Naive thymus-derived CD8-positive, alpha-beta T cell (primary cell): ENCODE results near the gene ACTR3C. TPM values are rescaled to one million over a fixed set of nuclear protein-coding genes. Genes with fewer than 3 reads are reported as not detected.

Experiments
- ATAC-seq, 2 donors: fragments of 150-1000 bp; cut with Tn5 transposase in 1 of 2; sonication (Bioruptor Pico), chemical (Tn5 transposase) in 1 of 2; 1 replicate in 1 of 2; 2 replicates in 1 of 2; pipeline ENCODE4 v1.10.0; 2021; ENCODE audit warnings: mild to moderate bottlenecking in 2 of 2, moderate library complexity in 2 of 2
- POLR2A ChIA-PET: fragments of 350-600 bp; sonication (Branson Sonifier 250); formaldehyde crosslinking; loops from one replicate; lab custom pipeline; 2021; ENCODE audit warnings: antibody characterized with exemption; lab: Charles Lee
- DNase-seq, 10 donors: peaks; one replicate each; pipeline versions ENCODE4 v3.0.0 to v3.0.0-alpha.2; 2020 to 2022
- H3K27ac Mint-ChIP-seq, 10 donors: one replicate each; pipeline ENCODE4 v1.8.0; 2020 to 2022; ENCODE audit warnings: mild to moderate bottlenecking in 10 of 10, mixed read lengths in 10 of 10, moderate library complexity in 4 of 10, inconsistent platforms in 1 of 10
- H3K27me3 Mint-ChIP-seq, 5 donors: one replicate each; pipeline ENCODE4 v1.8.0; 2021 to 2022; ENCODE audit warnings: mixed read lengths in 5 of 5
- H3K36me3 Mint-ChIP-seq, 3 donors: one replicate each; pipeline ENCODE4 v1.8.0; 2020 to 2022; ENCODE audit warnings: mixed read lengths in 3 of 3, mild to moderate bottlenecking in 2 of 3, inconsistent platforms in 1 of 3
- H3K4me1 Mint-ChIP-seq, 4 donors: one replicate each; pipeline ENCODE4 v1.8.0; 2021 to 2022; ENCODE audit warnings: mixed read lengths in 4 of 4
- H3K4me3 Mint-ChIP-seq, 10 donors: one replicate each; pipeline ENCODE4 v1.8.0; 2020 to 2022; ENCODE audit warnings: mild to moderate bottlenecking in 10 of 10, mixed read lengths in 10 of 10, moderate library complexity in 6 of 10, inconsistent platforms in 1 of 10
- H3K9me3 Mint-ChIP-seq, 9 donors: one replicate each; pipeline ENCODE4 v1.8.0; 2020 to 2022; ENCODE audit warnings: mixed read lengths in 9 of 9, mild to moderate bottlenecking in 3 of 9, inconsistent platforms in 1 of 9, moderate library complexity in 1 of 9
- polyA plus RNA-seq, 3 donors: library from polyadenylated mRNA; unstranded; fragments of 300-500 nt; fragmentation: Illumina TruSeq; gene quantifications; one replicate each; pipeline ENCODE4 v1.2.3, GENCODE V29; 2021
- total RNA-seq, 8 experiments: library from RNA in 2 of 8; stranded (reverse) in 2 of 8; gene quantifications; one replicate each; pipeline ENCODE4 v1.2.3 and lab custom pipeline; 2021 to 2026

Gene ACTR3C
- total and polyA plus RNA-seq, 5 experiments from 2014 or later = 2.1 to 12.8 (median 4.6) TPM

- peaks cover 0 to 4% (median 0%) of the 10 kb centered on the region in 3 donors for H3K36me3 Mint-ChIP-seq
- DNase-seq = no peak
- POLR2A ChIA-PET = interaction anchor here (1.3 to 7.3 kb wide), 5 partner anchors 9 to 389 kb away, joined by 3 to 96 read pairs (median 8); a partner anchor contains a TSS
- ATAC-seq = no peak
- peak overlapping the region in 9 of 10 donors; percentile 46 to 80 (median 61) for H3K4me3 Mint-ChIP-seq
- H3K27me3 Mint-ChIP-seq = no peaks in the 10 kb centered on the region
- peaks cover 29 to 76% (median 54%) of the 10 kb centered on the region in 4 donors for H3K4me1 Mint-ChIP-seq
- H3K27ac Mint-ChIP-seq = peak overlapping the region; percentile 82 to 96 (median 90)
- H3K9me3 Mint-ChIP-seq = no peaks in the 10 kb centered on the region
Observed at GRCh38 chr7:150365673-150366398, 42.5 kb upstream of the ACTR3C start.

GRCh38 chr7:150365194-150365593, 41.8 kb upstream of the ACTR3C start:
- DNase-seq (no peak), ATAC-seq (no peak)
- POLR2A ChIA-PET = interaction anchor here (0.7 to 7.3 kb wide), 6 partner anchors 8 to 390 kb away, joined by 3 to 96 read pairs (median 6); a partner anchor contains a TSS
- Mint-ChIP-seq H3K27ac (peak overlapping the region; percentile 76 to 96 (median 90)), H3K4me3 (peak overlapping the region in 6 of 10 donors; percentile 3 to 61 (median 42)), H3K4me1 (peaks cover 28 to 71% (median 50%) of the 10 kb centered on the region in 4 donors), H3K36me3 (no peaks in the 10 kb centered on the region), H3K27me3 (no peaks in the 10 kb centered on the region), H3K9me3 (no peaks in the 10 kb centered on the region)

DNA sequence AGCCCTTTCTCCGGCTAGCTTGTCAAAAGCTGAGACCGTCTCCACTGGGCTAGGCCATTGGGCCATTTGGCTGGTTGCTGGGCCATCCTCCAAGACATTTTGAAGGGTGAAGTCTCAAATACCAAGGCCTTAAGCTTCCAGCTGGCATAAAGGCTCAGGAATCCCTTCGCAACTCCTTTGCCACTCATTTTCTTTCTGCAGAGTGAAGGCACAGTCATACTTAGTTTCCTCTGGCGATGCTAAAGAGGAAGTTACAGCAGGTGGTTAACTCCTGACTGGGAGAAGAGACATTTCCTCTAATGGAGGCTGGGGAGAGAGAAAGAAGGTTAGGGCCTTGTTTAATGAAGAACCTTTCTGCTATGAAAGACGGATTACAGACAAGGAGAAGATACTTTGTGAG, 40.5 kb upstream of the ACTR3C start:
- H3K4me3 Mint-ChIP-seq = peak overlapping the region in 3 of 10 donors; percentile 3 to 39 (median 4)
- H3K36me3 Mint-ChIP-seq = no peaks in the 10 kb centered on the region
- peak overlapping the region in 7 of 10 donors; percentile 8 to 90 (median 39) for H3K27ac Mint-ChIP-seq
- POLR2A ChIA-PET = interaction anchor here (0.6 to 1.1 kb wide), 2 partner anchors 147 to 260 kb away, joined by 3 read pairs; no protein-coding TSS in a partner anchor
- no peaks in the 10 kb centered on the region for H3K27me3 Mint-ChIP-seq
- no peaks in the 10 kb centered on the region for H3K9me3 Mint-ChIP-seq
- DNase-seq (no peak), ATAC-seq (no peak)
- H3K4me1 Mint-ChIP-seq = peaks cover 33 to 66% (median 50%) of the 10 kb centered on the region in 4 donors

- Mint-ChIP-seq H3K9me3 (no peaks in the 10 kb centered on the region), H3K27me3 (no peaks in the 10 kb centered on the region), H3K36me3 (no peaks in the 10 kb centered on the region), H3K4me1 (peaks cover 38 to 71% (median 55%) of the 10 kb centered on the region in 4 donors), H3K4me3 (no peak overlapping the region), H3K27ac (no peak overlapping the region)
- DNase-seq = no peak
- POLR2A ChIA-PET = interaction anchor here (0.6 to 1.1 kb wide), 2 partner anchors 147 to 260 kb away, joined by 3 read pairs; no protein-coding TSS in a partner anchor
- ATAC-seq = no peak
Observed at GRCh38 chr7:150363370-150363769, 40.0 kb upstream of the ACTR3C start.

- H3K27ac Mint-ChIP-seq = peak overlapping the region in 4 of 10 donors; percentile 36 to 84 (median 58)
- no peak overlapping the region for H3K4me3 Mint-ChIP-seq
- H3K4me1 Mint-ChIP-seq = peaks cover 39 to 75% (median 64%) of the 10 kb centered on the region in 4 donors
- no peaks in the 10 kb centered on the region for H3K27me3 Mint-ChIP-seq
- POLR2A ChIA-PET = interaction anchor here (0.6 to 2.0 kb wide), 4 partner anchors 12 to 281 kb away, joined by 3 to 7 read pairs (median 6); a partner anchor contains a TSS
- H3K36me3 Mint-ChIP-seq = no peaks in the 10 kb centered on the region
- DNase-seq = no peak
- no peaks in the 10 kb centered on the region for H3K9me3 Mint-ChIP-seq
- ATAC-seq = no peak
Observed at GRCh38 chr7:150361807-150362621, 38.7 kb upstream of the ACTR3C start.

DNA sequence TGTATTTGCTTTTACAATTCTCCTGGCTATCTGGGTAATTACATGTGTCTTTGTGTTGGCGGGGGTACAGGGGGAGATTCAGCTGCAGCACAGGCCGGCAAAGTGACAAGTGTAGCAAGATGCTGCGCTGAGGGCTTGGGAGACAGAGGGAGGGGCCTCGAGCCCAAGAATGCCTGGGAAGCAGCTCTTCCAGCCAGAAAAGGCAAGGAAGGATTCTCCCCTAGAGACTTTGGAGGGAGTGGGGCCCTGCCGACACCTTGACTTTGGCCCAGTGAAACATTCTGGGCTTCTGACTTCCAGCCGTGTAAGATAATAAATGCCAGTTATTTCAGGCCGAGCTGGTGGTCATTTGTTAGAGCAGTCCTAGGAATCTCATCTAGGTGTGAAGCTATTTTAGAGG, 38.1 kb upstream of the ACTR3C start:
- H3K4me1 Mint-ChIP-seq = peaks cover 39 to 75% (median 64%) of the 10 kb centered on the region in 4 donors
- H3K4me3 Mint-ChIP-seq = no peak overlapping the region
- DNase-seq = no peak
- POLR2A ChIA-PET = interaction anchor here (0.6 to 2.0 kb wide), 4 partner anchors 13 to 281 kb away, joined by 3 to 7 read pairs (median 6); a partner anchor contains a TSS
- ATAC-seq = no peak
- no peaks in the 10 kb centered on the region for H3K27me3 Mint-ChIP-seq
- H3K27ac Mint-ChIP-seq = no peak overlapping the region
- H3K9me3 Mint-ChIP-seq = no peaks in the 10 kb centered on the region
- no peaks in the 10 kb centered on the region for H3K36me3 Mint-ChIP-seq

- DNase-seq (no peak), ATAC-seq (no peak)
- peak overlapping the region in 4 of 10 donors; percentile 43 to 77 (median 60) for H3K4me3 Mint-ChIP-seq
- no peaks in the 10 kb centered on the region for H3K27me3 Mint-ChIP-seq
- no peaks in the 10 kb centered on the region for H3K36me3 Mint-ChIP-seq
- POLR2A ChIA-PET = interaction anchor here (0.9 to 1.3 kb wide), 2 partner anchors 9 to 45 kb away, joined by 3 to 5 read pairs; partner anchors contain the start of gene REPIN1
- peak overlapping the region in 8 of 10 donors; percentile 66 to 96 (median 85) for H3K27ac Mint-ChIP-seq
- H3K9me3 Mint-ChIP-seq = no peaks in the 10 kb centered on the region
- peaks cover 33 to 69% (median 56%) of the 10 kb centered on the region in 4 donors for H3K4me1 Mint-ChIP-seq
Observed at GRCh38 chr7:150360363-150361058, 37.2 kb upstream of the ACTR3C start.

- H3K36me3 Mint-ChIP-seq = no peaks in the 10 kb centered on the region
- ATAC-seq = no peak
- H3K4me3 Mint-ChIP-seq = peak overlapping the region in 6 of 10 donors; percentile 30 to 77 (median 58)
- H3K27ac Mint-ChIP-seq = peak overlapping the region in 9 of 10 donors; percentile 69 to 96 (median 84)
- POLR2A ChIA-PET = no interaction called here
- no peak for DNase-seq
- H3K27me3 Mint-ChIP-seq = no peaks in the 10 kb centered on the region
- H3K4me1 Mint-ChIP-seq = peaks cover 33 to 62% (median 51%) of the 10 kb centered on the region in 4 donors
- H3K9me3 Mint-ChIP-seq = no peaks in the 10 kb centered on the region
Observed at GRCh38 chr7:150359622-150360362, 36.4 kb upstream of the ACTR3C start.

GRCh38 chr7:150358988-150359621, 35.8 kb upstream of the ACTR3C start:
- Mint-ChIP-seq H3K36me3 (no peaks in the 10 kb centered on the region), H3K27me3 (no peaks in the 10 kb centered on the region), H3K4me3 (peak overlapping the region in 6 of 10 donors; percentile 20 to 77 (median 64)), H3K27ac (peak overlapping the region; percentile 26 to 94 (median 89)), H3K9me3 (no peaks in the 10 kb centered on the region), H3K4me1 (peaks cover 32 to 57% (median 48%) of the 10 kb centered on the region in 4 donors)
- POLR2A ChIA-PET = interaction anchor here (0.6 to 5.5 kb wide), 3 partner anchors 7 to 122 kb away, joined by 3 to 41 read pairs (median 16); partner anchors contain the start of gene REPIN1
- ATAC-seq (no peak), DNase-seq (no peak)

GRCh38 chr7:150358433-150358832, 35.1 kb upstream of the ACTR3C start:
- Mint-ChIP-seq H3K36me3 (no peaks in the 10 kb centered on the region), H3K27ac (peak overlapping the region; percentile 26 to 94 (median 92)), H3K4me1 (peaks cover 29 to 51% (median 43%) of the 10 kb centered on the region in 4 donors), H3K9me3 (no peaks in the 10 kb centered on the region), H3K27me3 (no peaks in the 10 kb centered on the region), H3K4me3 (peak overlapping the region in 6 of 10 donors; percentile 71 to 83 (median 80))
- ATAC-seq = no peak
- POLR2A ChIA-PET = interaction anchor here (0.6 to 5.5 kb wide), 7 partner anchors 8 to 176 kb away, joined by 3 to 41 read pairs (median 7); partner anchors contain the start of genes ACTR3C, LRRC61 and REPIN1
- DNase-seq = no peak
